Ishikawa (cell line): ENCODE measurements around the gene MINDY3.

Experiments
- CEBPB ChIP-seq: IDR thresholded peaks from 2 replicates; pipeline ENCODE4 v1.6.1; 2012
- NFIC ChIP-seq: IDR thresholded peaks from 2 replicates; pipeline ENCODE4 v1.6.1; 2012
- YY1 ChIP-seq: IDR thresholded peaks from 2 replicates; pipeline ENCODE4 v1.6.1; 2012; ENCODE audit warnings: low read depth
- ZBTB7A ChIP-seq: IDR thresholded peaks from 2 replicates; pipeline ENCODE4 v1.6.1; 2012; ENCODE audit warnings: low read depth
- TF ChIP-seq, protein P1 (sequence below): IDR thresholded peaks from 2 replicates; pipeline ENCODE4 v1.6.1; 2012
- TF ChIP-seq, protein P2 (sequence below): IDR thresholded peaks from 2 replicates; pipeline ENCODE4 v1.6.1; 2012; ENCODE audit warnings: low read depth, mild to moderate bottlenecking

DNA sequence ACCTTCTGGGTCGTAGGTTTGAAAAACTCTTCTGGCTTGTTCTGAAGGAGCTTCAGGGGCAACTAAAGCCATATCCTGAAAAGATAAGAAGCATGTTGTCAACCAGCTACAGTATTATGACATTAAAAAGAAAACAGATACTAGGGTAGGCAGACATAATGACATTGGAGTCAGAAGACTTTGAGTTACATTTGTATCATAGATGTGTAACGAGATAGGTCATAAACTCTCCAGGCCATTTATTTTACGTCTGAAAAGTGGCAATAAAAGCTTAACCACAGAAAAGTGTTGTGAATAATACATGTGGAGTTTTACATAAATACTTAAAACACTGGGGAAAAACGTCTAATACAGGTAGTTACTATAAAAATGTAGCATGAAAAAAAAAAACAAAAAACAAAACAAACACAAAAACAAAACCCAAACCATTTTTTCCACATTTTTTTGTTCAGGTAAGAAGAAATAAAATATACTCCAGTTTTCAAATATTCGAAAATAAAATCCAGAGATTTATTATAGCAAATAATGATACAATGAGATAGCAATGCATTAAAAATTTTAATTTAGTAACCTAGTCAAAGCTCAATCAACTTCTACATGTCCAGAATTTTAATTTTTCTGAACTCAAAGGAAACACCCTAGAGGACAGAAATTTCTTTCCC is 64.1 kb downstream of the MINDY3 start:
- TF ChIP-seq YY1 (no peak), NFIC (no peak), CEBPB (no peak), ZBTB7A (no peak)
- TF ChIP-seq, protein P1, sequence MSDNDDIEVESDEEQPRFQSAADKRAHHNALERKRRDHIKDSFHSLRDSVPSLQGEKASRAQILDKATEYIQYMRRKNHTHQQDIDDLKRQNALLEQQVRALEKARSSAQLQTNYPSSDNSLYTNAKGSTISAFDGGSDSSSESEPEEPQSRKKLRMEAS = no peak
- TF ChIP-seq, protein P2, sequence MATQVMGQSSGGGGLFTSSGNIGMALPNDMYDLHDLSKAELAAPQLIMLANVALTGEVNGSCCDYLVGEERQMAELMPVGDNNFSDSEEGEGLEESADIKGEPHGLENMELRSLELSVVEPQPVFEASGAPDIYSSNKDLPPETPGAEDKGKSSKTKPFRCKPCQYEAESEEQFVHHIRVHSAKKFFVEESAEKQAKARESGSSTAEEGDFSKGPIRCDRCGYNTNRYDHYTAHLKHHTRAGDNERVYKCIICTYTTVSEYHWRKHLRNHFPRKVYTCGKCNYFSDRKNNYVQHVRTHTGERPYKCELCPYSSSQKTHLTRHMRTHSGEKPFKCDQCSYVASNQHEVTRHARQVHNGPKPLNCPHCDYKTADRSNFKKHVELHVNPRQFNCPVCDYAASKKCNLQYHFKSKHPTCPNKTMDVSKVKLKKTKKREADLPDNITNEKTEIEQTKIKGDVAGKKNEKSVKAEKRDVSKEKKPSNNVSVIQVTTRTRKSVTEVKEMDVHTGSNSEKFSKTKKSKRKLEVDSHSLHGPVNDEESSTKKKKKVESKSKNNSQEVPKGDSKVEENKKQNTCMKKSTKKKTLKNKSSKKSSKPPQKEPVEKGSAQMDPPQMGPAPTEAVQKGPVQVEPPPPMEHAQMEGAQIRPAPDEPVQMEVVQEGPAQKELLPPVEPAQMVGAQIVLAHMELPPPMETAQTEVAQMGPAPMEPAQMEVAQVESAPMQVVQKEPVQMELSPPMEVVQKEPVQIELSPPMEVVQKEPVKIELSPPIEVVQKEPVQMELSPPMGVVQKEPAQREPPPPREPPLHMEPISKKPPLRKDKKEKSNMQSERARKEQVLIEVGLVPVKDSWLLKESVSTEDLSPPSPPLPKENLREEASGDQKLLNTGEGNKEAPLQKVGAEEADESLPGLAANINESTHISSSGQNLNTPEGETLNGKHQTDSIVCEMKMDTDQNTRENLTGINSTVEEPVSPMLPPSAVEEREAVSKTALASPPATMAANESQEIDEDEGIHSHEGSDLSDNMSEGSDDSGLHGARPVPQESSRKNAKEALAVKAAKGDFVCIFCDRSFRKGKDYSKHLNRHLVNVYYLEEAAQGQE = no peak
